Measurements from ENCODE around the gene TRIM71.

The TRIM71 gene

GRCh38 chr3:32825601-32826375, 8.0 kb downstream of the TRIM71 start:
- ChIA-PET POLR2A (no interaction called here), CTCF (no interaction called here)

DNA sequence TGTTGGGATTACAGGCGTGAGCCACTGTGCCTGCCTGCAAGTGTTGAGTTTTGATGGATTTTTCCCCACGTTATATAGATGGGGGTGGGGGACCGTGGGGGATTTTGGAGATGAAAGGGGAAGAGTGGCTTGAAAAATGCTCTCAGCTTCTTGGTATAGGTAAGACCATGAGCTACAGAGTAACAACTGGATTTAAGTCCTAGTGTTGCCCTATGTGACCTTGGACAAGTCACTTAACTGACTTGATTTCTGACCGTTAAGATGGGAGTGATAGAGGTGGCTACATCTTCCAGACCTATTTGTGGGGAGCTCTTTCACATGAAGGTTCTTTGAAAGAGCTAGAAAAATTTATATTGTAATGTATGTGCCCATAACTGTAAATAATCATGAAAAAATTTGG, 13.3 kb downstream of the TRIM71 start:
- H3K9me3 ChIP-seq (ENCODE audit: control insufficient read depth, insufficient read depth, low read depth, low read length) = no peaks in the 10 kb centered on the region
- no peaks in the 10 kb centered on the region for H3K4me1 ChIP-seq (ENCODE audit: control insufficient read depth, insufficient read depth, low read length)
- ChIA-PET CTCF (no interaction called here), POLR2A (no interaction called here)
- no peak overlapping the region for H3K27ac ChIP-seq (ENCODE audit: extremely low read depth, low read depth, low read length)
- TF ChIP-seq, protein P1, sequence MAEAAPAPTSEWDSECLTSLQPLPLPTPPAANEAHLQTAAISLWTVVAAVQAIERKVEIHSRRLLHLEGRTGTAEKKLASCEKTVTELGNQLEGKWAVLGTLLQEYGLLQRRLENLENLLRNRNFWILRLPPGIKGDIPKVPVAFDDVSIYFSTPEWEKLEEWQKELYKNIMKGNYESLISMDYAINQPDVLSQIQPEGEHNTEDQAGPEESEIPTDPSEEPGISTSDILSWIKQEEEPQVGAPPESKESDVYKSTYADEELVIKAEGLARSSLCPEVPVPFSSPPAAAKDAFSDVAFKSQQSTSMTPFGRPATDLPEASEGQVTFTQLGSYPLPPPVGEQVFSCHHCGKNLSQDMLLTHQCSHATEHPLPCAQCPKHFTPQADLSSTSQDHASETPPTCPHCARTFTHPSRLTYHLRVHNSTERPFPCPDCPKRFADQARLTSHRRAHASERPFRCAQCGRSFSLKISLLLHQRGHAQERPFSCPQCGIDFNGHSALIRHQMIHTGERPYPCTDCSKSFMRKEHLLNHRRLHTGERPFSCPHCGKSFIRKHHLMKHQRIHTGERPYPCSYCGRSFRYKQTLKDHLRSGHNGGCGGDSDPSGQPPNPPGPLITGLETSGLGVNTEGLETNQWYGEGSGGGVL (tag by site-specific recombination; IDR thresholded peaks at IDR 0.05) = no peak
- TF ChIP-seq ATF2 (tag by site-specific recombination; IDR thresholded peaks at IDR 0.05; ENCODE audit: low read depth) (no peak), ZNF624 (tag by site-specific recombination; IDR thresholded peaks at IDR 0.05) (no peak)
- no peaks in the 10 kb centered on the region for H3K36me3 ChIP-seq (ENCODE audit: control insufficient read depth in 2 of 2, insufficient read depth in 1 of 2, low read length in 2 of 2)
- H3K4me3 ChIP-seq (ENCODE audit: low read depth, low read length) = no peak overlapping the region

More at GRCh38 chr3:32825601-32826375, 8.0 kb downstream of the TRIM71 start:
- Histone ChIP-seq H3K4me1 (ENCODE audit: control insufficient read depth, insufficient read depth, low read length) (no peaks in the 10 kb centered on the region), H3K9me3 (ENCODE audit: control insufficient read depth, insufficient read depth, low read depth, low read length) (no peaks in the 10 kb centered on the region), H3K4me3 (ENCODE audit: low read depth, low read length) (no peak overlapping the region), H3K27ac (ENCODE audit: extremely low read depth, low read depth, low read length) (no peak overlapping the region), H3K36me3 (ENCODE audit: control insufficient read depth in 2 of 2, insufficient read depth in 1 of 2, low read length in 2 of 2) (no peaks in the 10 kb centered on the region)
- no peak for TF ChIP-seq ZNF544 (tag by site-specific recombination; IDR thresholded peaks at IDR 0.05)

- ChIA-PET POLR2A (no interaction called here), CTCF (no interaction called here)
- Histone ChIP-seq H3K9me3 (ENCODE audit: control insufficient read depth, insufficient read depth, low read depth, low read length) (no peaks in the 10 kb centered on the region), H3K4me1 (ENCODE audit: control insufficient read depth, insufficient read depth, low read length) (no peaks in the 10 kb centered on the region), H3K36me3 (ENCODE audit: control insufficient read depth in 2 of 2, insufficient read depth in 1 of 2, low read length in 2 of 2) (no peaks in the 10 kb centered on the region), H3K27ac (ENCODE audit: extremely low read depth, low read depth, low read length) (no peak overlapping the region), H3K4me3 (ENCODE audit: low read depth, low read length) (no peak overlapping the region)
- TF ChIP-seq ZNF138 (tag by site-specific recombination; IDR thresholded peaks at IDR 0.05; ENCODE audit: borderline replicate concordance) (no peak), ZNF324 (tag by site-specific recombination; IDR thresholded peaks at IDR 0.05) (no peak), BCL11B (tag by site-specific recombination; IDR thresholded peaks at IDR 0.05; ENCODE audit: low read depth) (no peak), MZF1 (tag by site-specific recombination; IDR thresholded peaks at IDR 0.05; ENCODE audit: borderline replicate concordance) (no peak), ZNF274 (IDR thresholded peaks at IDR 0.05; ENCODE audit: low read length) (no peak), ZNF274 (tag by site-specific recombination; IDR thresholded peaks at IDR 0.05; ENCODE audit: borderline replicate concordance) (no peak), ZNF311 (tag by site-specific recombination; IDR thresholded peaks at IDR 0.05; ENCODE audit: borderline replicate concordance) (no peak), TSHZ1 (tag by site-specific recombination; IDR thresholded peaks at IDR 0.05; ENCODE audit: borderline replicate concordance) (no peak)
Observed at GRCh38 chr3:32831791-32832190, 14.0 kb downstream of the TRIM71 start.
